CD8-positive, alpha-beta memory T cell (primary cell): ENCODE data around the gene HAGHL. TPM values are rescaled to one million over a fixed set of nuclear protein-coding genes. Genes with fewer than 3 reads are reported as not detected.

Source experiments
- CTCF ChIA-PET: fragments of 350-600 bp; sonication (Branson Sonifier 250); formaldehyde crosslinking; loops from one replicate; lab custom pipeline; 2021; ENCODE audit warnings: antibody characterized with exemption; lab: Charles Lee
- POLR2A ChIA-PET: fragments of 350-600 bp; sonication (Branson Sonifier 250); formaldehyde crosslinking; loops from one replicate; lab custom pipeline; 2021; ENCODE audit warnings: antibody characterized with exemption; lab: Charles Lee
- DNase-seq, 5 donors: peaks; one replicate each; pipeline versions ENCODE4 v3.0.0 to v3.0.0-alpha.2; 2020 to 2022; ENCODE audit warnings: mixed read lengths in 1 of 5
- H3K27ac ChIP-seq: one replicate; pipeline ENCODE4 v1.7.0; 2013; ENCODE audit warnings: low read depth, mild to moderate bottlenecking, low read length, moderate library complexity
- H3K27me3 ChIP-seq: 2 replicates; pipeline ENCODE4 v1.7.0; 2013; ENCODE audit warnings: low read length, mild to moderate bottlenecking; ENCODE audit not compliant: insufficient read depth, poor library complexity, severe bottlenecking
- H3K36me3 ChIP-seq: 2 replicates; pipeline ENCODE4 v1.7.0; 2013; ENCODE audit warnings: mild to moderate bottlenecking, low read length, moderate library complexity; ENCODE audit not compliant: insufficient read depth
- H3K4me1 ChIP-seq: 2 replicates; pipeline ENCODE4 v1.7.0; 2013; ENCODE audit warnings: mild to moderate bottlenecking, low read length, moderate library complexity; ENCODE audit not compliant: insufficient read depth
- H3K4me3 ChIP-seq: 2 replicates; pipeline ENCODE4 v1.7.0; 2013; ENCODE audit warnings: mild to moderate bottlenecking, low read length
- H3K9me3 ChIP-seq: 2 replicates; pipeline ENCODE4 v1.7.0; 2013; ENCODE audit warnings: mild to moderate bottlenecking, low read length
- H3K27ac Mint-ChIP-seq, 8 donors: one replicate each; pipeline ENCODE4 v1.8.0; 2020 to 2021; ENCODE audit warnings: mixed read lengths in 8 of 8, mild to moderate bottlenecking in 6 of 8, inconsistent platforms in 3 of 8, moderate library complexity in 3 of 8
- H3K27me3 Mint-ChIP-seq, 2 donors: one replicate each; pipeline ENCODE4 v1.8.0; 2020 to 2021; ENCODE audit warnings: mixed read lengths in 2 of 2, mild to moderate bottlenecking in 1 of 2, moderate library complexity in 1 of 2
- H3K36me3 Mint-ChIP-seq, 3 donors: one replicate each; pipeline ENCODE4 v1.8.0; 2020 to 2021; ENCODE audit warnings: mixed read lengths in 3 of 3, inconsistent platforms in 1 of 3, mild to moderate bottlenecking in 1 of 3
- H3K4me1 Mint-ChIP-seq, 3 donors: one replicate each; pipeline ENCODE4 v1.8.0; 2020 to 2021; ENCODE audit warnings: mixed read lengths in 3 of 3, inconsistent platforms in 1 of 3, mild to moderate bottlenecking in 1 of 3
- H3K4me3 Mint-ChIP-seq, 7 donors: one replicate each; pipeline ENCODE4 v1.8.0; 2020 to 2021; ENCODE audit warnings: mixed read lengths in 7 of 7, mild to moderate bottlenecking in 6 of 7, moderate library complexity in 4 of 7, inconsistent platforms in 2 of 7
- H3K9me3 Mint-ChIP-seq, 5 donors: one replicate each; pipeline ENCODE4 v1.8.0; 2020 to 2022; ENCODE audit warnings: mixed read lengths in 5 of 5, mild to moderate bottlenecking in 3 of 5, moderate library complexity in 2 of 5, inconsistent platforms in 1 of 5
- polyA plus RNA-seq: library from polyadenylated mRNA; unstranded; fragments of 300-500 nt; fragmentation: Illumina TruSeq; gene quantifications from one replicate; pipeline ENCODE4 v1.2.3, GENCODE V29; 2021
- total RNA-seq, 2 experiments: library from RNA; stranded (reverse); gene quantifications; one replicate each; pipeline ENCODE4 v1.2.3, GENCODE V29; 2021

The HAGHL gene
- total and polyA plus RNA-seq, 3 experiments from 2014 or later = 10.7 to 35.6 (median 31.5) TPM

DNA sequence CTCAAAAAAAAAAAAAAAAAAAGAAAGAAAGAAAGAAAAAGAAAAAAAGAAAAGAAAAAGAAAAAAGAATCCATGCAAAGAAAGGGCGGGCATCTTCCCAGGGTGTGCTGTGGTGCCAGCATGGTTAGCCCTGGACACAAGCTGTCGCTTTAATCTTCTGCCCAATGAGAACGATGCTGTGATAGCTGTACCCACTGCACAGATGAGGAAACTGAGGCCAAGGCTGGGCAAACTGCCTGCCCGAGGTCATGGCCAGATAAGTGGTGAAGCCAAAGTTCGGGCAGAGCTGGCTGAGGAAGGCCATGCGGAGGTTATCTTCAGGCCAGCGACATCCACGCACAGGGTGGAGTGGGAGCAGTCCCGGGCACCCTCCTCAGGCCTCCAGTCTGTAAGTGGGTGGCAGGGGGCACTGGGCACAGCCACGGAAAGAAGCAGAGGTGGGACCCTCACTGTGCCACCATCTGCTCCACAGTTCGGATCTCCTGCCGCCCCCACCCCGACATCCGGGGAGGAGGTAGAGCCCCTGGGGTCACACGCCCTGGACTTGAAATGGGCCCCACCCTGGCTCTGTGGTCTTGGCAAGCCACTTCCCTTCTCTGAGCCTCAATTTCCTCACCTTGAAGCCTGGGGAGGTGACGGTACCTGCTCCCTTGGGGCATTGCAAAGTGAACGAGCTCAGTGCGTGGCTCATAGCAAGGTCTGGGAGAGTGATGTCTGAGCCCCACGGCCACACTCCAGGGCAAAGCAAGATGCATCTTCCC lies 27.8 kb upstream of the HAGHL start:
- no peaks in the 10 kb centered on the region for H3K36me3 ChIP-seq
- H3K27ac ChIP-seq = no peak overlapping the region
- Mint-ChIP-seq H3K36me3 (peaks cover 0 to 2% (median 0%) of the 10 kb centered on the region in 3 donors), H3K9me3 (no peaks in the 10 kb centered on the region), H3K27me3 (peaks cover 8 to 10% of the 10 kb centered on the region in 2 donors), H3K4me1 (peaks cover 18 to 45% (median 20%) of the 10 kb centered on the region in 3 donors), H3K4me3 (peak overlapping the region in 6 of 7 donors; percentile 32 to 88 (median 64)), H3K27ac (peak overlapping the region in 2 of 8 donors; percentile 38 to 49)
- no peak for DNase-seq
- H3K9me3 ChIP-seq = no peaks in the 10 kb centered on the region
- CTCF ChIA-PET = interaction anchor here (0.7 to 1.8 kb wide), 5 partner anchors 13 to 327 kb away, joined by 3 to 4 read pairs (median 3); partner anchors contain the start of gene ANTKMT
- peaks cover 34% of the 10 kb centered on the region for H3K4me1 ChIP-seq
- POLR2A ChIA-PET = interaction anchor here (0.7 to 1.1 kb wide), 5 partner anchors 12 to 51 kb away, joined by 3 to 6 read pairs (median 3); no protein-coding TSS in a partner anchor
- peaks cover 23% of the 10 kb centered on the region for H3K27me3 ChIP-seq
- H3K4me3 ChIP-seq = no peak overlapping the region

DNA sequence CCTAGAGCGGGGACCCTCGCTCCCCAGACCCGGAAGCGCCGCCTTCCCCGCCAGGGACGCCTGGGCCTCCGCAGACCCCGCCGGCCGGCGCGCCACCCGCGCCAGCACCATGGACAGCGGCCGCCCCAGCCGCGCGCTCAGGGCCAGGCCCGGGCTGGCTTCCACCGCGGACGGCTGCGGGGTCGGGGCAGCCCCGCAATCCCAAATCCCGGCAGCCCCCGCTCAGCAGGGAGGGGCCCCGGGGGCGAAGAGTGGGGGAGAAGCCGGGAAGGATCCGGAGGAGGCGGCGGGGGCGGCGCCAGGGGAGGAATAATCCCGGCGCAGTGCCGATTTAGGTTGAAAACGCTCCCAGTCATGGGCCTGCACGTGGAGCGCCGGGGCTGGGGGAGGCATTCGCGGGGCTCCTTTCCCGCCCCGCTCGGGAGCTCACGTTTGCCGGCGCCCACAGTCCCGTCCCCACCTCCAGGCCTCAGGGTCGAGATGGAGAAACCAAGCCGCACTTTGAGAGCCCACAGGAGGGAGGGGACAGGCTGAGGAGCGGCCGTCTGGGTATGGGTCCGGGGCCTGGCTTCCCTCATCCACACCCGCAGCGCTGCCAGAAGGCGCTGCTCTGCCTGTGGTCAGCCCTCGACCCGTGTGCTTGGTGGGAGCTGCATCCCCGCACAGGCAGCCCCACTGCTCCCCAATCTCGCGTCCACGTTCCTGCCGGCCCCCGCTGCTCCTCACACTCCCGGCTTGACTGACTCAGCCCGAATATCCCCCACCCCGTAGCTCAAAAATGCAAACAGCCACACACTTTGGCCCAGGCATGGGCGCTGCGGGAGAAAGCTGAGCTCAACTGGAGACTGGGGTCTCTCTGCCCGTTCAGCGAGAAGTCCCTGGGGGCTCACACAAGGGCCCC lies 26.0 kb upstream of the HAGHL start:
- Mint-ChIP-seq H3K9me3 (no peaks in the 10 kb centered on the region), H3K4me3 (peak overlapping the region in 1 of 7 donors; percentile 35), H3K27ac (no peak overlapping the region), H3K4me1 (peaks cover 11 to 35% (median 16%) of the 10 kb centered on the region in 3 donors), H3K36me3 (no peaks in the 10 kb centered on the region), H3K27me3 (peaks cover 8 to 11% of the 10 kb centered on the region in 2 donors)
- POLR2A ChIA-PET = no interaction called here
- no peaks in the 10 kb centered on the region for H3K36me3 ChIP-seq
- DNase-seq = peak; percentile 43 to 68 (median 49)
- peaks cover 34% of the 10 kb centered on the region for H3K27me3 ChIP-seq
- H3K27ac ChIP-seq = no peak overlapping the region
- no peak overlapping the region for H3K4me3 ChIP-seq
- H3K9me3 ChIP-seq = no peaks in the 10 kb centered on the region
- peaks cover 28% of the 10 kb centered on the region for H3K4me1 ChIP-seq
- CTCF ChIA-PET = no interaction called here

DNA sequence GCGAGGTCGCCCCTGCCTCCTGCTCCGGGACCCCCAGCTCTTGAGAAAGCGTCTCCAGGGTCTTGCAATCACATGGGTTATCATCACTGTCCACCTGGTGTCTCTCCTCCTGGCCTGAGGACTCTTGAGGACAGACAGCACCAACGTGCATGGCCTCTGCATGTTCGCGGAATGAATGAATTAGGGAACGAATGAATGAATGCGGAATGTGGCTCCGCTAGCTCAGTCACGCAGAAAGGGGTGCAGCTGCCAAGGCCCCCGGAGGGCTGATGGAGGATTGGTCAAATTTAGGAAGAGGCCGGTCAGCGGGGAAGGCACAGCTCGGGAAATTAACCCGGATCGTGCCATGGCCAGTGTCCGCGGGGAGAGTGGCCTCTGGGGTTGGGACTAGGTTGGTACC lies 24.6 kb upstream of the HAGHL start:
- POLR2A ChIA-PET = interaction anchor here (0.8 to 1.0 kb wide), 2 partner anchors 18 to 23 kb away, joined by 3 read pairs; no protein-coding TSS in a partner anchor
- H3K36me3 Mint-ChIP-seq = no peaks in the 10 kb centered on the region
- no peak for DNase-seq

DNA sequence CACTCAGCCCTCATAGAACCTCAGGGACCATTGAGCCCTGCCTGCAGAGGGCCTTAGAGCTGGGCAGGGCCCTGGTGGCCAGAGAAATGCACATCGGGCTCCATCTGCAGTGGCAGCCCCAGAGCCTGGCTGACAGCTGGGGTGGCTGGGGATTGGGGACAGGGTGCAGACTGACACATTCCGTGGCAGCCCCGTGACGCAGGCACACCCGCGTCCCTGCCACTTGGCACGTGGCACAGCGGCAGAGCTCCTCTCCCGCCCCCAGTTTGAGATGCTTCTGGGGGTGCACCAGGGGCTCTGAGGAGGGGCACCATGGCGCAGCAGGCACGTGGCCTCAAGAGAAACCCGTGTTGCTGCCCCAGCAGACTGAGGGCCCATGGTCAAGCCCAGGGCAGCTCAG lies 23.5 kb upstream of the HAGHL start:
- DNase-seq = no peak
- peaks cover 11 to 32% (median 13%) of the 10 kb centered on the region in 3 donors for H3K4me1 Mint-ChIP-seq
- Histone ChIP-seq H3K36me3 (no peaks in the 10 kb centered on the region), H3K9me3 (no peaks in the 10 kb centered on the region), H3K27ac (no peak overlapping the region), H3K4me3 (no peak overlapping the region), H3K4me1 (peaks cover 22% of the 10 kb centered on the region), H3K27me3 (peaks cover 47% of the 10 kb centered on the region)
- H3K4me3 Mint-ChIP-seq = no peak overlapping the region
- ChIA-PET POLR2A (interaction anchor here (1.1 kb wide), 1 partner anchor 28 kb away, joined by 3 read pairs; the partner anchor contains the start of gene RHBDL1), CTCF (interaction anchor here (1.0 kb wide), 1 partner anchor 9 kb away, joined by 4 read pairs; no protein-coding TSS in a partner anchor)
- peaks cover 28% of the 10 kb centered on the region in 2 donors for H3K27me3 Mint-ChIP-seq
- no peak overlapping the region for H3K27ac Mint-ChIP-seq
- no peaks in the 10 kb centered on the region for H3K36me3 Mint-ChIP-seq
- no peaks in the 10 kb centered on the region for H3K9me3 Mint-ChIP-seq

More for the DNA sequence above, 24.6 kb upstream of the HAGHL start:
- Histone ChIP-seq H3K4me3 (no peak overlapping the region), H3K9me3 (no peaks in the 10 kb centered on the region), H3K27ac (no peak overlapping the region), H3K27me3 (peaks cover 40% of the 10 kb centered on the region), H3K36me3 (no peaks in the 10 kb centered on the region), H3K4me1 (peaks cover 22% of the 10 kb centered on the region)
- H3K27me3 Mint-ChIP-seq = peaks cover 19 to 20% of the 10 kb centered on the region in 2 donors
- H3K4me1 Mint-ChIP-seq = peaks cover 11 to 34% (median 13%) of the 10 kb centered on the region in 3 donors
- CTCF ChIA-PET = interaction anchor here (1.1 kb wide), 1 partner anchor 10 kb away, joined by 4 read pairs; no protein-coding TSS in a partner anchor
- H3K27ac Mint-ChIP-seq = no peak overlapping the region
- peak overlapping the region in 2 of 7 donors; percentile 23 to 66 for H3K4me3 Mint-ChIP-seq
- no peaks in the 10 kb centered on the region for H3K9me3 Mint-ChIP-seq

DNA sequence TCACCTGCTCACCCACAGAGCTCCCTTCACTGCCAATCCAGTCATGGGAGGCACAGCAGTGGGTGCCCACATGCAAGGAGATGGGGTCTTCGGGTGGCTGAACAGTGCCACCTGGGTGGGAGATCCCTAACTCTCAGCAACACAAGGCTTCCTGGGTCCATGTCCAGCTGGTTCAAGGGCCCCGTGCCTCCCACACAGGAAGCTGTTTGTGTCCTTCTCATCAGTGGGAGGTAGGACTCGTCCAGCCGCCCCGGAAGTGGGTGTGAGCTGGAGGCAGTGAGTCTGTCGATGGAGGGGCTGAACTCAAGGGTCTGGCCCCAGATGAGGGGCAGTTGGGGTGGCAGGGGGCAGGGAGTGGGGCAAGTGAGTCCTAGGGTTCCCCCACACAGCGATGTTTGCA lies 22.9 kb upstream of the HAGHL start:
- H3K4me1 ChIP-seq = peaks cover 20% of the 10 kb centered on the region
- ChIA-PET CTCF (interaction anchor here (1.0 kb wide), 1 partner anchor 8 kb away, joined by 4 read pairs; no protein-coding TSS in a partner anchor), POLR2A (interaction anchor here (1.1 to 1.2 kb wide), 2 partner anchors 8 to 29 kb away, joined by 3 read pairs; partner anchors contain the start of gene RHBDL1)
- H3K27me3 ChIP-seq = peaks cover 53% of the 10 kb centered on the region
- no peaks in the 10 kb centered on the region for H3K36me3 Mint-ChIP-seq
- DNase-seq = no peak
- H3K9me3 Mint-ChIP-seq = no peaks in the 10 kb centered on the region
- peaks cover 8 to 28% (median 10%) of the 10 kb centered on the region in 3 donors for H3K4me1 Mint-ChIP-seq
- H3K27ac ChIP-seq = no peak overlapping the region
- no peaks in the 10 kb centered on the region for H3K36me3 ChIP-seq
- no peak overlapping the region for H3K4me3 ChIP-seq
- no peak overlapping the region for H3K27ac Mint-ChIP-seq
- no peak overlapping the region for H3K4me3 Mint-ChIP-seq
- H3K9me3 ChIP-seq = no peaks in the 10 kb centered on the region
- peaks cover 34% of the 10 kb centered on the region in 2 donors for H3K27me3 Mint-ChIP-seq

DNA sequence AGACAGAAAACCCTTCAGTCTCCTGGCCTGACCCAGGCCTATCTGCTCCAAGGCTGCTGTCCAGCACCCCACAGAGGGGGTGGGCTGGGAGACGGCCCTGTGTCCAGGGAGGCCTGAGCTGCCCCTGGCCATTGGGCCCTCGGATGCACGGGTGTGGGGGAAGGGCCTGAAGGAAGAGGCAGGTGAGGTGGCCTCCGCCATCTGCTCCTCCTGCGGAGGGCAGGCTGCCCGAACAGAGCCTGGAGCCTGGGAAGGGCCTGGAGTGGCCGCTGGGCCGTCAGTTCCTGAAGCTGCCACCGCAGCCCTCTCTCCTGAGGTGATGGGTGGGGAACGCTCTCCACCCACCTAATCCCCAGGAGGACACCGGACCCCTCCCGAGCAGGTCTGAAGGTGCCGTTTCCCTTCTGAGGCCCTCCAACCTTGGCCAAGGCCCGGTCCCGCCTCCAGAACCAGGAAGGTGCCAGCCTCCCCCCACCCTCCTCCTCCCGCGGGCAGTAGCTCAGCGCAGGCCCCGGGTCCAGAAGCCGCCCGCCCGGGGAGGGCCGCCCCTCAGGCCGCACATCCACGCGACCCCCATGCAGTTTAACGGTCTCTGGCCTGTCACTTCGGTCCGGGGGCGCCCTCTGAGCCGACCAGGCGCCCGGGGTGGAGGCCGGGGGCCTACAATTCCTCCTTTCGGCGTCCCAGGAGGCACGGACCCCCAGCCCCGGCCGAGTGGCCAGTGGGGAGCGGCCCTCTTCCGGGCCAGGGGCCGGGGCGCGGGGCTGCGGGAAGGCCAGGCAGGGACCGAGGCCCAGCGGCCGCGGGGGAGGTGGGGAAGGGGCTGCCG lies 22.1 kb upstream of the HAGHL start:
- H3K9me3 ChIP-seq = no peaks in the 10 kb centered on the region
- H3K27ac ChIP-seq = no peak overlapping the region
- H3K36me3 ChIP-seq = no peaks in the 10 kb centered on the region
- POLR2A ChIA-PET = interaction anchor here (1.1 to 1.2 kb wide), 2 partner anchors 9 to 30 kb away, joined by 3 read pairs; partner anchors contain the start of gene RHBDL1
- no peak overlapping the region for H3K4me3 ChIP-seq
- Mint-ChIP-seq H3K4me3 (no peak overlapping the region), H3K4me1 (peaks cover under 1 to 21% (median 6%) of the 10 kb centered on the region in 3 donors), H3K27ac (no peak overlapping the region), H3K9me3 (no peaks in the 10 kb centered on the region), H3K27me3 (peaks cover 36 to 41% of the 10 kb centered on the region in 2 donors), H3K36me3 (no peaks in the 10 kb centered on the region)
- DNase-seq = no peak
- CTCF ChIA-PET = interaction anchor here (1.0 kb wide), 1 partner anchor 7 kb away, joined by 4 read pairs; no protein-coding TSS in a partner anchor
- H3K27me3 ChIP-seq = peaks cover 60% of the 10 kb centered on the region
- peaks cover 12% of the 10 kb centered on the region for H3K4me1 ChIP-seq
